Keratinocyte (primary cell): ENCODE results near the gene TM9SF3.

Experiments
- CTCF ChIP-seq, 3 experiments: IDR thresholded peaks in 1 of 3; conservative IDR thresholded peaks in 1 of 3; optimal IDR thresholded peaks in 1 of 3; 2 replicates in 2 of 3; 3 replicates in 1 of 3; pipeline versions ENCODE3 to v1.5.1; 2011; ENCODE audit warnings: low read length in 3 of 3, mild to moderate bottlenecking in 3 of 3, moderate library complexity in 2 of 3, control low read depth in 1 of 3, inconsistent platforms in 1 of 3; ENCODE audit not compliant: insufficient read depth in 2 of 3; ENCODE audit errors: extremely low read depth in 1 of 3
- EZH2 ChIP-seq: IDR thresholded peaks from one replicate; pipeline ENCODE4 v1.6.1; 2012; ENCODE audit warnings: inconsistent platforms, mild to moderate bottlenecking, low read length, moderate library complexity

GRCh38 chr10:96570983-96571964, 15.5 kb downstream of the TM9SF3 start:
- no peak for TF ChIP-seq CTCF (optimal IDR thresholded peaks at IDR 0.05 in 1 of 3, IDR thresholded peaks at IDR 0.05 in 1 of 3, conservative IDR thresholded peaks at IDR 0.05 in 1 of 3; ENCODE audit: extremely low read depth in 1 of 3, insufficient read depth in 2 of 3, low read length in 3 of 3)
- no peak for TF ChIP-seq EZH2
